ENCODE data around the gene BANK1. TPM values are rescaled to one million over a fixed set of nuclear protein-coding genes. Genes with fewer than 3 reads are reported as not detected.

Gene BANK1
- total RNA-seq, 1 experiment from 2014 or later: 3.3 TPM

GRCh38 chr4:102007959-102008425 is 217.5 kb downstream of the BANK1 start:
- H3K27me3 ChIP-seq (ENCODE audit: control insufficient read depth, insufficient read depth, low read length): no peaks in the 10 kb centered on the region
- in situ Hi-C loops (cut with HindIII; ENCODE audit: low pct_unique_long_range_greater_than_20kb, low sequenced_read_pairs) (no loop called here), intact Hi-C loops (cut with micrococcal nuclease; ENCODE audit: unreplicated experiment) (no loop called here)
- H3K27ac ChIP-seq (ENCODE audit: low read length): no peak overlapping the region
- POLR2A ChIA-PET: no interaction called here
- CTCF ChIA-PET: no interaction called here
- no peak for ATAC-seq
- no peak for TF ChIP-seq SIN3A (IDR thresholded peaks at IDR 0.05; ENCODE audit: borderline replicate concordance, insufficient read depth, low read depth, low read length)
- no peak for TF ChIP-seq REST (IDR thresholded peaks at IDR 0.05; ENCODE audit: insufficient read depth in 1 of 2, low read depth in 2 of 2, low read length in 1 of 2)
- no peak for TF ChIP-seq TCF7L2 (IDR thresholded peaks at IDR 0.05; ENCODE audit: low read depth, low read length)
- TF ChIP-seq POLR2AphosphoS5 (IDR thresholded peaks at IDR 0.05; ENCODE audit: low read depth, low read length): no peak
- TF ChIP-seq CTCF (IDR thresholded peaks at IDR 0.05): no peak
- no peaks in the 10 kb centered on the region for H3K9me3 ChIP-seq (ENCODE audit: control insufficient read depth, insufficient read depth, low read depth, low read length)
- H3K4me1 ChIP-seq (ENCODE audit: control insufficient read depth, insufficient read depth, low read length): no peaks in the 10 kb centered on the region
- no peak for DNase-seq (ENCODE audit: low read depth, low spot score)
- H3K36me3 ChIP-seq (ENCODE audit: control insufficient read depth, insufficient read depth, low read length): no peaks in the 10 kb centered on the region
- no peak overlapping the region for H3K4me3 ChIP-seq (ENCODE audit: low read depth in 2 of 2, low read length in 2 of 2)
- BruUV-seq (replicated peaks): no TSS peak

- in situ Hi-C loops (cut with HindIII; ENCODE audit: low pct_unique_long_range_greater_than_20kb, low sequenced_read_pairs): no loop called here
Observed at GRCh38 chr4:102008711-102009110, 218.2 kb downstream of the BANK1 start.

More at GRCh38 chr4:102008711-102009110, 218.2 kb downstream of the BANK1 start:
- BruUV-seq (replicated peaks): no TSS peak
- Histone ChIP-seq H3K9me3 (ENCODE audit: control insufficient read depth, insufficient read depth, low read depth, low read length) (no peaks in the 10 kb centered on the region), H3K4me1 (ENCODE audit: control insufficient read depth, insufficient read depth, low read length) (no peaks in the 10 kb centered on the region), H3K27ac (ENCODE audit: low read length) (no peak overlapping the region), H3K27me3 (ENCODE audit: control insufficient read depth, insufficient read depth, low read length) (no peaks in the 10 kb centered on the region), H3K36me3 (ENCODE audit: control insufficient read depth, insufficient read depth, low read length) (no peaks in the 10 kb centered on the region), H3K4me3 (ENCODE audit: low read depth in 2 of 2, low read length in 2 of 2) (no peak overlapping the region)
- ChIA-PET CTCF (no interaction called here), POLR2A (no interaction called here)
- ATAC-seq (no peak), DNase-seq (ENCODE audit: low read depth, low spot score) (no peak)
- intact Hi-C loops (cut with micrococcal nuclease; ENCODE audit: unreplicated experiment): no loop called here
- no peak for TF ChIP-seq TCF7L2 (IDR thresholded peaks at IDR 0.05; ENCODE audit: low read depth, low read length)
- no peak for TF ChIP-seq SIN3A (IDR thresholded peaks at IDR 0.05; ENCODE audit: borderline replicate concordance, insufficient read depth, low read depth, low read length)
- TF ChIP-seq REST (IDR thresholded peaks at IDR 0.05; ENCODE audit: insufficient read depth in 1 of 2, low read depth in 2 of 2, low read length in 1 of 2): no peak
- TF ChIP-seq POLR2AphosphoS5 (IDR thresholded peaks at IDR 0.05; ENCODE audit: low read depth, low read length): no peak
- no peak for TF ChIP-seq CTCF (IDR thresholded peaks at IDR 0.05)

Data from Panc1 (cell line).